HepG2 (cell line): ENCODE data around the gene TTC24. TPM values are rescaled to one million over a fixed set of nuclear protein-coding genes. Genes with fewer than 3 reads are reported as not detected.

Experiments used
- ATAC-seq: fragments of 200-7000 bp; cut with Tn5 transposase; 3 replicates; pipeline ENCODE4 v1.9.1; 2020; ENCODE audit warnings: mild to moderate bottlenecking, moderate library complexity
- BruUV-seq: library from RNA; stranded (reverse); fragments of 400-500 nt; replicated peaks from 2 replicates; lab custom pipeline; 2021; lab: Mats Ljungman, UMichigan
- CTCF ChIA-PET: fragments of 300-600 bp; formaldehyde crosslinking; extraction: SDS; loops from one replicate; lab custom pipeline; 2021; ENCODE audit warnings: low total read pairs, inconsistent platforms, low intra/inter-chr PET ratio; lab: Yijun Ruan, JAX
- POLR2A ChIA-PET: fragments of 350-600 bp; sonication (Branson Sonifier 250); formaldehyde crosslinking; loops from one replicate; lab custom pipeline; 2020; ENCODE audit warnings: antibody characterized with exemption, inconsistent platforms; lab: Yijun Ruan, JAX
- DNase-seq: peaks from one replicate; pipeline ENCODE4 v3.0.0-alpha.2; 2015; ENCODE audit warnings: low spot score
- FAIRE-seq: peaks from 3 replicates; lab custom pipeline; 2011; peaks lifted over from hg19 to GRCh38; lab: Jason Lieb, UNC
- H2AFZ ChIP-seq: one replicate; pipeline ENCODE4 v1.6.1; 2011; ENCODE audit warnings: low read length, inconsistent platforms
- H3K27ac ChIP-seq: fragments of 300-600 bp; 3 replicates; pipeline ENCODE4 v1.8.0; 2011; ENCODE audit warnings: mixed run types, mild to moderate bottlenecking, mixed read lengths, low read length, inconsistent platforms; ENCODE audit not compliant: insufficient read depth; ENCODE audit errors: extremely low read length
- H3K27me3 ChIP-seq, 2 experiments: fragments of 200-600 bp in 1 of 2; 2 replicates in 1 of 2; 3 replicates in 1 of 2; pipeline versions ENCODE4 v1.6.0 to v1.8.0; 2011; ENCODE audit warnings: low read length in 2 of 2, mild to moderate bottlenecking in 2 of 2, moderate library complexity in 2 of 2, inconsistent platforms in 1 of 2; ENCODE audit not compliant: insufficient read depth in 2 of 2, control insufficient read depth in 1 of 2
- H3K36me3 ChIP-seq, 2 experiments: fragments of 200-600 bp in 1 of 2; replicated peaks in 1 of 2; 2 replicates in 1 of 2; 3 replicates in 1 of 2; pipeline versions ENCODE4 v1.5.1 to v1.8.0; 2011; ENCODE audit warnings: low read length in 2 of 2, inconsistent platforms in 1 of 2; ENCODE audit not compliant: insufficient read depth in 2 of 2, control insufficient read depth in 1 of 2
- H3K4me1 ChIP-seq: 2 replicates; pipeline ENCODE4 v1.5.1; 2012; ENCODE audit warnings: low read length, inconsistent platforms; ENCODE audit not compliant: insufficient read depth
- H3K4me2 ChIP-seq: 2 replicates; pipeline ENCODE4 v1.6.0; 2011; ENCODE audit warnings: low read depth, low read length, inconsistent platforms
- H3K4me3 ChIP-seq, 3 experiments: fragments of 200-600 bp in 1 of 3; sonication (generic), shearing (Covaris generic) in 1 of 3; replicated peaks in 1 of 3; 2 replicates each; pipeline ENCODE4 v1.5.1; 2011 to 2016; ENCODE audit warnings: low read length in 3 of 3, inconsistent platforms in 2 of 3, low read depth in 2 of 3, mild to moderate bottlenecking in 2 of 3, control low read depth in 1 of 3, mixed read lengths in 1 of 3; ENCODE audit not compliant: insufficient read depth in 1 of 3
- H3K79me2 ChIP-seq: one replicate; pipeline ENCODE4 v1.6.1; 2011; ENCODE audit warnings: low read length, inconsistent platforms; ENCODE audit not compliant: insufficient read depth
- H3K9ac ChIP-seq: 2 replicates; pipeline ENCODE4 v1.6.0; 2011; ENCODE audit warnings: mild to moderate bottlenecking, low read depth, low read length, inconsistent platforms; ENCODE audit not compliant: insufficient read depth
- H3K9me3 ChIP-seq: 2 replicates; pipeline ENCODE4 v1.5.1; 2012; ENCODE audit warnings: mild to moderate bottlenecking, low read length
- H4K20me1 ChIP-seq: 2 replicates; pipeline ENCODE4 v1.6.0; 2011; ENCODE audit warnings: inconsistent platforms, mild to moderate bottlenecking, low read length, moderate library complexity; ENCODE audit not compliant: insufficient read depth
- ASH2L ChIP-seq: fragments of 300-600, 200-600 bp; sonication (generic); IDR thresholded peaks from 2 replicates; pipeline ENCODE4 v1.7.0; 2017; ENCODE audit warnings: low read depth, mild to moderate bottlenecking, moderate library complexity, mixed read lengths, low read length; ENCODE audit not compliant: insufficient read length
- HMG20B ChIP-seq: conservative IDR thresholded peaks from 2 replicates; pipeline ENCODE4 v1.6.1; 2016; ENCODE audit warnings: missing genetic modification reagents, missing compliant biosample characterization
- MED13 ChIP-seq: sonication (generic); formaldehyde crosslinking; IDR thresholded peaks from 2 replicates; pipeline ENCODE4 v1.5.0; 2020; ENCODE audit warnings: missing genetic modification reagents
- SNAPC2 ChIP-seq: sonication (generic); formaldehyde crosslinking; IDR thresholded peaks from 2 replicates; pipeline ENCODE4 v1.8.1; 2022; ENCODE audit warnings: mild to moderate bottlenecking, missing genetic modification reagents
- SP4 ChIP-seq: sonication (generic); formaldehyde crosslinking; IDR thresholded peaks from 2 replicates; pipeline ENCODE4 v1.8.1; 2023; ENCODE audit warnings: mild to moderate bottlenecking, missing genetic modification reagents
- ZBTB21 ChIP-seq: sonication (generic); formaldehyde crosslinking; IDR thresholded peaks from 2 replicates; pipeline ENCODE4 v1.4.0; 2020; ENCODE audit warnings: missing genetic modification reagents
- ZC3H4 ChIP-seq: sonication (generic); formaldehyde crosslinking; IDR thresholded peaks from 2 replicates; pipeline ENCODE4 v1.4.0; 2020; ENCODE audit warnings: missing genetic modification reagents, borderline replicate concordance
- ZFP36 ChIP-seq: fragments of 150-350 bp; IDR thresholded peaks from 2 replicates; pipeline ENCODE4 v1.6.1; 2018; ENCODE audit warnings: borderline replicate concordance, low read length, low read depth; ENCODE audit not compliant: partially characterized antibody
- ZNF224 ChIP-seq: sonication (generic); formaldehyde crosslinking; IDR thresholded peaks from 2 replicates; pipeline ENCODE4 v1.5.0; 2020; ENCODE audit warnings: mild to moderate bottlenecking, missing genetic modification reagents
- ZNF317 ChIP-seq: sonication (generic); formaldehyde crosslinking; IDR thresholded peaks from 2 replicates; pipeline ENCODE4 v1.5.0; 2020; ENCODE audit warnings: mild to moderate bottlenecking, missing genetic modification reagents
- ZNF496 ChIP-seq: sonication (generic); formaldehyde crosslinking; IDR thresholded peaks from 2 replicates; pipeline ENCODE4 v1.8.1; 2023; ENCODE audit warnings: mild to moderate bottlenecking, moderate library complexity, missing genetic modification reagents; ENCODE audit not compliant: insufficient replicate concordance
- WGBS: methylation state at CpG from one replicate; pipeline ENCODE4 v1.1.6; 2017; ENCODE audit warnings: low lambda C conversion rate; 5-methylcytosine and 5-hydroxymethylcytosine counted together
- in situ Hi-C: cut with HindIII; loops from 2 replicates; pipeline ENCODE4 v1.10.0; 2017; ENCODE audit warnings: low pct_unique_long_range_greater_than_20kb; ENCODE audit not compliant: extremely low pct_ligation_motif_present
- intact Hi-C: fragments of 100-400 bp; cut with micrococcal nuclease; formaldehyde crosslinking; loops from one replicate; pipeline ENCODE4 v1.10.0; 2022; ENCODE audit not compliant: unreplicated experiment
- polyA plus RNA-seq, 8 experiments: library from polyadenylated mRNA; depleted of rRNA in 3 of 8; stranded (reverse) in 7 of 8; unstranded in 1 of 8; fragments of >200 nt; fragmentation: Illumina TruSeq in 4 of 8; extraction: Trizol in 4 of 8; gene quantifications; 2 replicates each; pipeline versions ENCODE4 v1.2.1 to v1.2.3, GENCODE V29; 2011 to 2016; ENCODE audit warnings: low read depth in 4 of 8, missing spikeins in 1 of 8, mixed read lengths in 1 of 8; ENCODE audit not compliant: insufficient read depth in 1 of 8
- total RNA-seq, 5 experiments: library from RNA; depleted of rRNA; stranded (reverse); fragments of >200 nt; fragmentation: Illumina TruSeq; extraction: Trizol; gene quantifications; 2 replicates each; pipeline ENCODE4 v1.2.3, GENCODE V29; 2016; ENCODE audit warnings: low read depth in 1 of 5
- TF ChIP-seq, protein P1 (sequence below): sonication (generic); formaldehyde crosslinking; IDR thresholded peaks from 2 replicates; pipeline ENCODE4 v1.4.0; 2020; ENCODE audit warnings: mild to moderate bottlenecking, missing genetic modification reagents
- TF ChIP-seq, protein P2 (sequence below): sonication (generic); formaldehyde crosslinking; IDR thresholded peaks from 2 replicates; pipeline ENCODE4 v1.8.1; 2023; ENCODE audit warnings: mild to moderate bottlenecking, missing genetic modification reagents, borderline replicate concordance
- TF ChIP-seq, protein P3 (sequence below): sonication (generic); formaldehyde crosslinking; IDR thresholded peaks from 2 replicates; pipeline ENCODE4 v1.4.0; 2020; ENCODE audit warnings: missing genetic modification reagents

The TTC24 gene
- total and polyA plus RNA-seq, 2 of the 13 experiments (the other 11 are each of a cell fraction or from before 2014, with no cell fraction given): 0.13 to 0.18 TPM

DNA sequence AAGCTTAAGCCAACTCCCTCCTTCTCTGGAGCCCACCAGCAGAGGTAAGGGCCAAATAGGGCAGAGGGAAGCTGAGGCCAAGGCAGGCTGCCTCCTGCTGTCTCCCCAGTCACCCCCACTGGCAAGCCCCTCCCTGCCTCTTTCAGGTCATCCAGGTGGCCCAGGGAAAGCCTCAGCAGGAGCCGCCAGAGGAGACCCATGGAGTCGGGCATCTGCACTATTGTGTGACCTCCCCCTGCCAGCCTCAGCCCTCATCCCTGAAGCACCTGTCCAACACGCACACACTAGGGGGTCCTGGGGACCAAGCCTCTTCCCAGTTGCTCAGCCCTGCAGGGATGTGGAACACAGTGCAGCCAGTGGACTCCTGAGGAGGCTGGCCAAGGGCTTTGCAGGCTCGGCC is 6.8 kb downstream of the TTC24 start (continued):
- no peak for TF ChIP-seq SP4 (CRISPR knock-in tag)
- TF ChIP-seq ZNF496 (CRISPR knock-in tag): no peak
- TF ChIP-seq MED13 (CRISPR knock-in tag): no peak
- no peak for TF ChIP-seq ZNF224 (CRISPR knock-in tag)

DNA sequence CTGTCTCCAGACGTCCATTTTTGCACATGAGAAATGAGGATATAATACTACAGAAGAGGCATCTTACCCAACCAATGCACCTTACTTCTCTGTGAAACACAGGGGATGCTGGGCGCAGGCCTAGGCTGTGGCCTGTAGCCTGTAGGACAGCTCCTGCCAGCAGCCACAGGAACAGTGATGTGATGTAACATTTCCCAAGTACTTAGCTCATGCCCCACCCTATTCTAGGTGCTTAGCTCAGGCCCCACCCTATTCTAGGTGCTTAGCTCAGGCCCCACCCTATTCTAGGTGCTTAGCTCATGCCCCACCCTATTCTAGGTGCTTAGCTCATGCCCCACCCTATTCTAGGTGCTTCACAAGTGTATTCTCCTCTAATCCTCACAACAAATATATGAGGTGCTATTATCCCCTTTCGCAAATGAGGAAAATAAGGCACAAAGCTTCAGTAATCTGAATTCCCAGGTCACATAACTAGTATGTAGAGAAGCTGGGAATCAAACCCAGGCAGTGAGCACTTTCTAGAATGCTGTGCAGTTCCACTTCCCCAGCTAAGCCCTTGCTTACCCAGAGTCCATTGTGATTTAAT is 7.5 kb downstream of the TTC24 start:
- intact Hi-C loops: no loop called here
- no peaks in the 10 kb centered on the region for H3K36me3 ChIP-seq
- ATAC-seq: no peak
- TF ChIP-seq ZC3H4 (CRISPR knock-in tag) (no peak), ZFP36 (no peak), ZBTB21 (no peak), ZNF317 (CRISPR knock-in tag) (no peak), HMG20B (CRISPR knock-in tag) (no peak), SNAPC2 (CRISPR knock-in tag) (no peak), ASH2L (no peak)
- TF ChIP-seq, protein P1, sequence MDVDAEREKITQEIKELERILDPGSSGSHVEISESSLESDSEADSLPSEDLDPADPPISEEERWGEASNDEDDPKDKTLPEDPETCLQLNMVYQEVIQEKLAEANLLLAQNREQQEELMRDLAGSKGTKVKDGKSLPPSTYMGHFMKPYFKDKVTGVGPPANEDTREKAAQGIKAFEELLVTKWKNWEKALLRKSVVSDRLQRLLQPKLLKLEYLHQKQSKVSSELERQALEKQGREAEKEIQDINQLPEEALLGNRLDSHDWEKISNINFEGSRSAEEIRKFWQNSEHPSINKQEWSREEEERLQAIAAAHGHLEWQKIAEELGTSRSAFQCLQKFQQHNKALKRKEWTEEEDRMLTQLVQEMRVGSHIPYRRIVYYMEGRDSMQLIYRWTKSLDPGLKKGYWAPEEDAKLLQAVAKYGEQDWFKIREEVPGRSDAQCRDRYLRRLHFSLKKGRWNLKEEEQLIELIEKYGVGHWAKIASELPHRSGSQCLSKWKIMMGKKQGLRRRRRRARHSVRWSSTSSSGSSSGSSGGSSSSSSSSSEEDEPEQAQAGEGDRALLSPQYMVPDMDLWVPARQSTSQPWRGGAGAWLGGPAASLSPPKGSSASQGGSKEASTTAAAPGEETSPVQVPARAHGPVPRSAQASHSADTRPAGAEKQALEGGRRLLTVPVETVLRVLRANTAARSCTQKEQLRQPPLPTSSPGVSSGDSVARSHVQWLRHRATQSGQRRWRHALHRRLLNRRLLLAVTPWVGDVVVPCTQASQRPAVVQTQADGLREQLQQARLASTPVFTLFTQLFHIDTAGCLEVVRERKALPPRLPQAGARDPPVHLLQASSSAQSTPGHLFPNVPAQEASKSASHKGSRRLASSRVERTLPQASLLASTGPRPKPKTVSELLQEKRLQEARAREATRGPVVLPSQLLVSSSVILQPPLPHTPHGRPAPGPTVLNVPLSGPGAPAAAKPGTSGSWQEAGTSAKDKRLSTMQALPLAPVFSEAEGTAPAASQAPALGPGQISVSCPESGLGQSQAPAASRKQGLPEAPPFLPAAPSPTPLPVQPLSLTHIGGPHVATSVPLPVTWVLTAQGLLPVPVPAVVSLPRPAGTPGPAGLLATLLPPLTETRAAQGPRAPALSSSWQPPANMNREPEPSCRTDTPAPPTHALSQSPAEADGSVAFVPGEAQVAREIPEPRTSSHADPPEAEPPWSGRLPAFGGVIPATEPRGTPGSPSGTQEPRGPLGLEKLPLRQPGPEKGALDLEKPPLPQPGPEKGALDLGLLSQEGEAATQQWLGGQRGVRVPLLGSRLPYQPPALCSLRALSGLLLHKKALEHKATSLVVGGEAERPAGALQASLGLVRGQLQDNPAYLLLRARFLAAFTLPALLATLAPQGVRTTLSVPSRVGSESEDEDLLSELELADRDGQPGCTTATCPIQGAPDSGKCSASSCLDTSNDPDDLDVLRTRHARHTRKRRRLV: no peak
- TF ChIP-seq, protein P2, sequence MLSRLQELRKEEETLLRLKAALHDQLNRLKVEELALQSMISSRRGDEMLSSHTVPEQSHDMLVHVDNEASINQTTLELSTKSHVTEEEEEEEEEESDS: no peak
- TF ChIP-seq, protein P3, sequence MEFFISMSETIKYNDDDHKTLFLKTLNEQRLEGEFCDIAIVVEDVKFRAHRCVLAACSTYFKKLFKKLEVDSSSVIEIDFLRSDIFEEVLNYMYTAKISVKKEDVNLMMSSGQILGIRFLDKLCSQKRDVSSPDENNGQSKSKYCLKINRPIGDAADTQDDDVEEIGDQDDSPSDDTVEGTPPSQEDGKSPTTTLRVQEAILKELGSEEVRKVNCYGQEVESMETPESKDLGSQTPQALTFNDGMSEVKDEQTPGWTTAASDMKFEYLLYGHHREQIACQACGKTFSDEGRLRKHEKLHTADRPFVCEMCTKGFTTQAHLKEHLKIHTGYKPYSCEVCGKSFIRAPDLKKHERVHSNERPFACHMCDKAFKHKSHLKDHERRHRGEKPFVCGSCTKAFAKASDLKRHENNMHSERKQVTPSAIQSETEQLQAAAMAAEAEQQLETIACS (CRISPR knock-in tag): no peak
- DNase-seq: no peak
- H3K4me3 ChIP-seq: no peak overlapping the region
- peaks cover under 1% of the 10 kb centered on the region for H3K79me2 ChIP-seq
- 50% methylated on average over 2 of the region's 3 CpGs for WGBS
- H3K4me2 ChIP-seq: no peak overlapping the region
- no peaks in the 10 kb centered on the region for H3K9me3 ChIP-seq
- H4K20me1 ChIP-seq: no peaks in the 10 kb centered on the region
- peaks cover 4 to 16% of the 10 kb centered on the region in 2 experiments; a peak in 4 of 5 replicates for H3K27me3 ChIP-seq
- in situ Hi-C loops: no loop called here
- no peak for FAIRE-seq
- no TSS peak for BruUV-seq
- no peak overlapping the region for H3K9ac ChIP-seq
- H3K27ac ChIP-seq: no peak overlapping the region
- H2AFZ ChIP-seq: no peak overlapping the region
- ChIA-PET CTCF (no interaction called here), POLR2A (no interaction called here)
- peaks cover 19% of the 10 kb centered on the region for H3K4me1 ChIP-seq
